Measurements from ENCODE around the gene WIPF3. TPM values are rescaled to one million over a fixed set of nuclear protein-coding genes. Genes with fewer than 3 reads are reported as not detected.

The WIPF3 gene
- not detected in 2 replicates for total RNA-seq (ENCODE audit: low replicate concordance)

DNA sequence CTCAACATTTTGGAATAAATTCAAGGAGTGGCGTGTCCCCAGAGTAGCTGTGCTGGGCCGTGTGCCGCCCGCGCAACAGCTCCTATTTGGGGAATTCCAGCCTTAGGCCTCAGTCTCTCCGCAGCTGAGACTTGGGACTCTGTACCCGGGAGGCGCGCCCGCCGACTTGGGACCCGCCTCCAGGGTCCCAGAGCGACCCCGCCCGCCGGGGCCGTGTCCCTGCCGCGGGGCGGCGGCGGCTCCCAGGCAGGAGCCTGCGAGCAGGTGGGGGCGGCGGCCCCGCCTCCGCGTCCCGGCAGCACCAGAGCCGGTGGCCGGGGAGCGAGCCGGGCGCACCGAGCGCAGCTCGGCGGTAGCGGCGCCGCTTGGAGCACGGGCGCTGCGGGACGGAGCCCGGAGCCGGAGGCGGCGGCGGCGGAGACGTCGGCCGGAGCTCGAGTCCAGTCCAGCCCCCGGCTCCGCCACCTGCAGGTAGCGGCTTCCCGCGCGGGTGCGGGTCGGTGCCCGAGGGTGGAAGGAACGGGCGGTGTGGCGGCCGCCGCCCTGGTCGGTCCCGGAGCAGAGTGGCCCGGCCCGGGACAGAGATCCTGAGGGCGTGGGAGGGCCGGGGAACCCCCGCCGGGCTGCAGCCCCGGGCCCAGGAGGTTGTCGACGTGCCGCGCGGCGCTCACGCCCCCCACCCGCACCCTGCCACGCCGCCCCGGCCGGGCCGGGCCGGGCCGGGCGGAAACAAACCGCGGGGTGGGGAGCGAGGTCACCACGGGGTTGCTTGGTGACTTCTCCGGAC lies at the start of gene WIPF3:
Gene WIPF3 (plus strand): TSS at position 301 of the 787 bp plus-strand sequence. CDS start 28,217 bp downstream, outside the sequence.
- DNase-seq (ENCODE audit: low read depth): no peak
- H3K4me3 ChIP-seq (ENCODE audit: low read depth, low read length): peak within 1 kb of the TSS; percentile 22
- TF ChIP-seq CTCF (IDR thresholded peaks at IDR 0.05; ENCODE audit: insufficient read depth, low read length): no peak

- H3K4me3 ChIP-seq (ENCODE audit: low read depth, low read length): no peak overlapping the region
- TF ChIP-seq CTCF (IDR thresholded peaks at IDR 0.05; ENCODE audit: insufficient read depth, low read length): no peak
- no peak for DNase-seq (ENCODE audit: low read depth)
Observed at GRCh38 chr7:29763266-29763665, 43.0 kb upstream of the WIPF3 start.

GRCh38 chr7:29764227-29764626 lies 42.1 kb upstream of the WIPF3 start:
- no peak overlapping the region for H3K4me3 ChIP-seq (ENCODE audit: low read depth, low read length)
- TF ChIP-seq CTCF (IDR thresholded peaks at IDR 0.05; ENCODE audit: insufficient read depth, low read length): no peak
- DNase-seq (ENCODE audit: low read depth): no peak

GRCh38 chr7:29765490-29765889 lies 40.8 kb upstream of the WIPF3 start:
- TF ChIP-seq CTCF (IDR thresholded peaks at IDR 0.05; ENCODE audit: insufficient read depth, low read length): no peak
- H3K4me3 ChIP-seq (ENCODE audit: low read depth, low read length): no peak overlapping the region
- DNase-seq (ENCODE audit: low read depth): no peak

DNA sequence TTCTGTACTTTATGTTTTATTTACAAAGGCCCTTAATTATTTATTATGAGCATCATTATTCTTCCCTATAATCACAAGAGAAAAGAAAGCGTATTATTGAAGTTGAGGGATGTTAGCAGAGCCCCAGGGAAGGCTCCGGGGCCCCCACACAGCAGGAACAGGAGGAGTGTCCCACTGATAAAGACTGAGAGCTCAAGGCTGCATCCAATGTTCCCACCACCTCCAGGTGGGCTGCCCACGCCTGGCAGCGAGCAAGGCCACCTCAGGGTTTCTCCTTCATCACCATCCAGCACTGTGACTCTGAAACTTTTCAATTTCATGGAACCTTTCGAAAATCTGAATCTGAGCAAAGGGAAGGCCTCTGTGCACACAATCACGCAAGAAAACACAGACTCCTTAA lies 35.9 kb upstream of the WIPF3 start:
- H3K4me3 ChIP-seq (ENCODE audit: low read depth, low read length): no peak overlapping the region
- DNase-seq (ENCODE audit: low read depth): no peak
- no peak for TF ChIP-seq CTCF (IDR thresholded peaks at IDR 0.05; ENCODE audit: insufficient read depth, low read length)

DNA sequence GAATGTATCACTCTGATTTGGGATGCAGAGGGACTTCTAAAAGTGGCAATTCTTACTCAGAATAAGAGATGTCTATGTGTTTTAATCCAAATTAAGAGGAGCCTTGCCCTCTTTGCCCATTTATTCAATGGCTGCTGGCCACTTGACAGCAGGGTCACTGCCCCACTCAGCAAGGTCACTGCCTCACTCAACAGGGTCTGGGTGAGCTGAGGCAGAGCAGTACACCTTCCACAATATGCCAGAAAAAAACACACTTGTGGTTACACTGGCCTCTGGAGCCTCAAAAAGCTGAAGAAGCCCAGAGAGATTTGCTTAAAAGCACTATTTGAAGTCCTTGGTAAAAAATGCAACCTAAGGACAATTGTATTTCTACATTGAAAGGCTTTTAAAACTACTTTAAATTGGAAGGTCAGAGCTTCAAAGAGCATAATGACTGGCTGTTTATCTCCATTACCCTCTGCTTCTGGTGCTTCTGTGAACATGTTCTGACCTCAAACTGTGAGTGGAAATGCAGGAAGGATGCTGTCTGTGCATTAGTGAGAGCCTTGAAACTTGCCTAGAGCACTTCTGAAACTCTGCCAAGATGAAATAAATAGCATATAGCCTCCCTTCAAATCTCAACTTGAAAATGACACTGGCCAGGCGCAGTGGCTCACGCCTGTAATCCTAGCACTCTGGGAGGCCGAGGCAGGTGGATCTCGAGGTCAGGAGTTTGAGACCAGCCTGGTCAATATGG lies 35.1 kb upstream of the WIPF3 start:
- no peak for TF ChIP-seq CTCF (IDR thresholded peaks at IDR 0.05; ENCODE audit: insufficient read depth, low read length)
- no peak for DNase-seq (ENCODE audit: low read depth)
- no peak overlapping the region for H3K4me3 ChIP-seq (ENCODE audit: low read depth, low read length)

Data from fibroblast of the aortic adventitia (primary cell).